Neural cell (in vitro differentiated cells): ENCODE measurements around the gene ODF4. TPM values are rescaled to one million over a fixed set of nuclear protein-coding genes. Genes with fewer than 3 reads are reported as not detected.
A peak's percentile ranks its signal among the peaks of the same experiment; 100 is the strongest.
"Not testable (repeated sequence)": the region's sequence is repeated elsewhere in the genome, so short reads cannot be mapped to it uniquely, and the experiment has no call there.

Source experiments
- H2AFZ ChIP-seq: fragments of 200-600, 300-800 bp; sonication (generic), shearing (Covaris generic); 2 replicates; pipeline ENCODE4 v1.6.0; 2014; ENCODE audit warnings: low read depth, mild to moderate bottlenecking, antibody characterized with exemption, low read length, moderate library complexity
- H3F3A ChIP-seq: fragments of 200-600 bp; shearing (Covaris generic); 2 replicates; pipeline ENCODE4 v1.6.1; 2016; ENCODE audit warnings: mild to moderate bottlenecking, moderate library complexity, mixed read lengths, antibody characterized with exemption, low read length; ENCODE audit not compliant: insufficient read depth, poor library complexity, severe bottlenecking
- H3K27ac ChIP-seq: fragments of 200-600, 300-800 bp; sonication (generic), shearing (Covaris generic); 2 replicates; pipeline ENCODE4 v1.5.1; 2014; ENCODE audit warnings: mild to moderate bottlenecking, low read length, moderate library complexity
- H3K27me3 ChIP-seq: fragments of 300-800, 200-600 bp; sonication (generic), shearing (Covaris generic); 2 replicates; pipeline ENCODE4 v1.6.0; 2014; ENCODE audit warnings: mild to moderate bottlenecking, low read depth, low read length, moderate library complexity; ENCODE audit not compliant: insufficient read depth
- H3K36me3 ChIP-seq: fragments of 300-800, 200-600 bp; sonication (generic), shearing (Covaris generic); 2 replicates; pipeline ENCODE4 v1.5.1; 2014; ENCODE audit warnings: mild to moderate bottlenecking, antibody characterized with exemption, low read length, moderate library complexity; ENCODE audit not compliant: insufficient read depth
- H3K4me2 ChIP-seq: fragments of 300-800, 200-600 bp; sonication (generic), shearing (Covaris generic); 2 replicates; pipeline ENCODE4 v1.6.0; 2014; ENCODE audit warnings: mild to moderate bottlenecking, low read length
- H3K4me3 ChIP-seq: fragments of 300-800, 200-600 bp; sonication (generic), shearing (Covaris generic); 2 replicates; pipeline ENCODE4 v1.5.1; 2014; ENCODE audit warnings: mild to moderate bottlenecking, low read length, moderate library complexity
- H3K79me2 ChIP-seq: fragments of 200-600 bp; shearing (Covaris generic); replicated peaks from 2 replicates; pipeline ENCODE4 v1.6.0; 2014; ENCODE audit warnings: mild to moderate bottlenecking, low read length, moderate library complexity; ENCODE audit not compliant: insufficient read depth
- H3K9ac ChIP-seq: fragments of 300-800, 200-600 bp; sonication (generic), shearing (Covaris generic); 2 replicates; pipeline ENCODE4 v1.6.1; 2016; ENCODE audit warnings: mild to moderate bottlenecking, low read length, mixed read lengths
- H3K9me2 ChIP-seq: fragments of 200-600 bp; shearing (Covaris generic); 2 replicates; pipeline ENCODE4 v1.6.1; 2016; ENCODE audit warnings: mild to moderate bottlenecking, low read length, mixed read lengths; ENCODE audit not compliant: insufficient read depth
- H3K9me3 ChIP-seq: fragments of 200-600, 300-800 bp; sonication (generic), shearing (Covaris generic); 2 replicates; pipeline ENCODE4 v1.6.1; 2016; ENCODE audit warnings: mild to moderate bottlenecking, mixed run types, low read length, moderate library complexity, mixed read lengths
- H4K20me1 ChIP-seq: fragments of 200-600 bp; shearing (Covaris generic); 2 replicates; pipeline ENCODE4 v1.6.1; 2016; ENCODE audit warnings: mild to moderate bottlenecking, mixed run types; ENCODE audit not compliant: insufficient read depth
- CTCF ChIP-seq: fragments of 450-650 bp; IDR thresholded peaks from 2 replicates; pipeline ENCODE4 v1.5.1; 2014; ENCODE audit warnings: antibody characterized with exemption, mild to moderate bottlenecking, moderate library complexity; ENCODE audit not compliant: poor library complexity, severe bottlenecking
- EP300 ChIP-seq: fragments of 450-650 bp; conservative IDR thresholded peaks from 2 replicates; pipeline ENCODE4 v1.6.1; 2014; ENCODE audit warnings: antibody characterized with exemption, mild to moderate bottlenecking, moderate library complexity; ENCODE audit not compliant: poor library complexity, severe bottlenecking
- EZH2 ChIP-seq: fragments of 200-600, 300-800 bp; shearing (Covaris generic), sonication (generic); IDR thresholded peaks from 2 replicates; pipeline ENCODE4 v1.6.1; 2014; ENCODE audit warnings: antibody characterized with exemption, low read length, borderline replicate concordance, mild to moderate bottlenecking; ENCODE audit not compliant: insufficient read depth, poor library complexity, severe bottlenecking
- MXI1 ChIP-seq: fragments of 450-650 bp; conservative IDR thresholded peaks from 2 replicates; pipeline ENCODE4 v1.6.1; 2014; ENCODE audit warnings: antibody characterized with exemption, mild to moderate bottlenecking; ENCODE audit not compliant: poor library complexity, severe bottlenecking
- POLR2AphosphoS5 ChIP-seq: IDR thresholded peaks from 2 replicates; pipeline ENCODE4 v1.6.1; 2012
- RAD21 ChIP-seq: fragments of 450-650 bp; conservative IDR thresholded peaks from 2 replicates; pipeline ENCODE4 v1.6.1; 2014; ENCODE audit warnings: antibody characterized with exemption, mild to moderate bottlenecking, moderate library complexity
- REST ChIP-seq: IDR thresholded peaks from 2 replicates; pipeline ENCODE4 v1.6.1; 2012; ENCODE audit warnings: borderline replicate concordance
- SMC3 ChIP-seq: fragments of 450-650 bp; conservative IDR thresholded peaks from 2 replicates; pipeline ENCODE4 v1.6.1; 2014; ENCODE audit warnings: antibody characterized with exemption, mild to moderate bottlenecking, moderate library complexity; ENCODE audit not compliant: poor library complexity
- TAF1 ChIP-seq: IDR thresholded peaks from 2 replicates; pipeline ENCODE4 v1.6.1; 2012; ENCODE audit warnings: low read depth
- polyA plus RNA-seq: library from polyadenylated mRNA; depleted of rRNA; stranded (reverse); fragments of >200 nt; gene quantifications from 2 replicates; pipeline ENCODE4 v1.2.3, GENCODE V29; 2014

ODF4 gene
- polyA plus RNA-seq, 1 donor from 2014 or later: not detected

GRCh38 chr17:8373856-8374255 is 34.2 kb downstream of the ODF4 start:
- H3K27me3 ChIP-seq, H2AFZ ChIP-seq, H3K9ac ChIP-seq, H3K27ac ChIP-seq, H3K9me2 ChIP-seq, H3K36me3 ChIP-seq, H3K4me3 ChIP-seq, H4K20me1 ChIP-seq, H3F3A ChIP-seq, H3K9me3 ChIP-seq, H3K4me2 ChIP-seq: not testable (repeated sequence)
- peaks cover 11% of the 10 kb centered on the region for H3K79me2 ChIP-seq

- H3K36me3 ChIP-seq: no peaks in the 10 kb centered on the region
- no peaks in the 10 kb centered on the region for H4K20me1 ChIP-seq
- peak overlapping the region; percentile 90 for H3K4me2 ChIP-seq
- H3K4me3 ChIP-seq: peak overlapping the region; percentile 76
- no peaks in the 10 kb centered on the region for H3K9me3 ChIP-seq
- H2AFZ ChIP-seq: peak overlapping the region; percentile 61
- peaks cover 15% of the 10 kb centered on the region for H3K79me2 ChIP-seq
- H3K27ac ChIP-seq: peak overlapping the region; percentile 93
- peak overlapping the region; percentile 88 for H3K9ac ChIP-seq
- no peaks in the 10 kb centered on the region for H3F3A ChIP-seq
- no peaks in the 10 kb centered on the region for H3K27me3 ChIP-seq
- H3K9me2 ChIP-seq: no peaks in the 10 kb centered on the region
- no peak for TF ChIP-seq EZH2
- TF ChIP-seq CTCF: no peak
Observed at GRCh38 chr17:8375738-8376259, 36.2 kb downstream of the ODF4 start.

GRCh38 chr17:8376271-8377067 is 36.8 kb downstream of the ODF4 start, which contains the start of gene KRABD2:
KRABD2 (minus strand) TSS chr17:8376704.
- TF ChIP-seq MXI1: peak; percentile 41
- peak; percentile 87 for TF ChIP-seq REST
- TF ChIP-seq CTCF: peak; percentile 76
- peak; percentile 62 for TF ChIP-seq TAF1
- TF ChIP-seq POLR2AphosphoS5: peak; percentile 93
- TF ChIP-seq EZH2: no peak
- peak; percentile 30 for TF ChIP-seq EP300
- TF ChIP-seq SMC3: peak; percentile 40
- peak; percentile 33 for TF ChIP-seq RAD21
- peak within 1 kb of the TSS; percentile 61 for H2AFZ ChIP-seq
- H3K36me3 ChIP-seq: no peaks in the 10 kb centered on the region

More at GRCh38 chr17:8376271-8377067, 36.8 kb downstream of the ODF4 start, which contains the start of gene KRABD2:
- Histone ChIP-seq H3K4me3 (peak within 1 kb of the TSS; percentile 76), H3K79me2 (peaks cover 22% of the 10 kb centered on the region), H3K9me3 (no peaks in the 10 kb centered on the region), H3K4me2 (peak within 1 kb of the TSS; percentile 90), H3F3A (no peaks in the 10 kb centered on the region), H3K27me3 (no peaks in the 10 kb centered on the region), H3K9ac (peak within 1 kb of the TSS; percentile 88), H4K20me1 (no peaks in the 10 kb centered on the region), H3K9me2 (no peaks in the 10 kb centered on the region), H3K27ac (peak within 1 kb of the TSS; percentile 93)
